Measurements from ENCODE around the gene TUFT1.
"Not testable (repeated sequence)": the region's sequence is repeated elsewhere in the genome, so short reads cannot be mapped to it uniquely, and the experiment has no call there.

The TUFT1 gene

GRCh38 chr1:151512801-151513625, 27.1 kb upstream of the TUFT1 start:
- DNase-seq (ENCODE audit: low read depth in 2 of 2), result no peak

GRCh38 chr1:151513626-151514121, 26.4 kb upstream of the TUFT1 start:
- DNase-seq (ENCODE audit: low read depth in 2 of 2), result no peak

- DNase-seq (ENCODE audit: low read depth in 2 of 2), result no peak
Observed at GRCh38 chr1:151514366-151514765, 25.7 kb upstream of the TUFT1 start.

DNA sequence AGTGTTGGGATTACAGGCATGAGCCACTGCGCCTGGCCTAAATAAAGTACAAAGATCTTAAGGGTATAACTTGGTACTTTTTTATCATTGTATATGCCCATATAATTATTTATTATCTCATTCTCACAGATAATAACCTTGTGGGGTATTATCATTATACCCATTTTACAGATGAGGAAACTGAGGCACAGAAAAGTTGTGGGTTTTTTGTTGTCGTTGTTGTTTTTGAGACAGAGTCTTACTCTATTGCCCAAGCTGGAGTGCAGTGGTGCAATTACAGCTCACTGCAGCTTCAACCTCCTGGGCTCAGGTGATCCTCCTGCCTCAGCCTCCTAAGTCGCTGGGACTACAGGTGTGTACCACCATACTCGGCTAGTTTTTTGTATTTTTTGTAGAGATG, 24.8 kb upstream of the TUFT1 start:
- DNase-seq (ENCODE audit: low read depth in 2 of 2), result no peak

GRCh38 chr1:151516031-151516511, 24.0 kb upstream of the TUFT1 start:
- no peak for DNase-seq (ENCODE audit: low read depth in 2 of 2)

DNA sequence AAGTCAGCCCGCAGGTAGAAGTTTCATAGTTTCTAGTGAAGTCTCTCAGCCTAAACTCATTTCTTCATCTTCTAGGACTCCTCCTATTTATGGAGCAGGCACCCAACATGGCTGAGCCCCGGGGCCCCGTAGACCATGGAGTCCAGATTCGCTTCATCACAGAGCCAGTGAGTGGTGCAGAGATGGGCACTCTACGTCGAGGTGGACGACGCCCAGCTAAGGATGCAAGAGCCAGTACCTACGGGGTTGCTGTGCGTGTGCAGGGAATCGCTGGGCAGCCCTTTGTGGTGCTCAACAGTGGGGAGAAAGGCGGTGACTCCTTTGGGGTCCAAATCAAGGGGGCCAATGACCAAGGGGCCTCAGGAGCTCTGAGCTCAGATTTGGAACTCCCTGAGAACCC, 21.7 kb upstream of the TUFT1 start:
- no peak for DNase-seq (ENCODE audit: low read depth in 2 of 2)

GRCh38 chr1:151518936-151519335, 21.2 kb upstream of the TUFT1 start:
- no peak for DNase-seq (ENCODE audit: low read depth in 2 of 2)

DNA sequence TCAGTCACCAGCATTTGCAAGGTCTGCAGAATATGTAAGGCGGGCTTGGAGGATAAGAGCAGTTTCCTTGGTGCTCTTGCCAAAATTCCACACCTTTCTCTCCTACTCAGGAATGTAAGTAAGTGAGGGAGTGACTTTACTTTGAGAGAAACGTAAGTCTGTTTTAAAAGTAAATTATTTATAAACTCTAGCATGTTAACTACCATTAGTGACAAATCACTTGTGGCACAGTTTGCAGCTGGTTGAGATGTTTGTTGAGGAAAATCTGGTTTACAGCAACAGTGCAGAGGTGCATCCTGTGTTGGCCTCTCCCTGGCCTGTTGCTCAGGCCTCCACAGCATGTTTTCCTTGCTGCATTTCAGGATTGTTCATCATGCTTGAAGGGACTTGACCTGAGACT, 20.4 kb upstream of the TUFT1 start:
- no peak for DNase-seq (ENCODE audit: low read depth in 2 of 2)

GRCh38 chr1:151520359-151520758, 19.8 kb upstream of the TUFT1 start:
- no peak for DNase-seq (ENCODE audit: low read depth in 2 of 2)

DNA sequence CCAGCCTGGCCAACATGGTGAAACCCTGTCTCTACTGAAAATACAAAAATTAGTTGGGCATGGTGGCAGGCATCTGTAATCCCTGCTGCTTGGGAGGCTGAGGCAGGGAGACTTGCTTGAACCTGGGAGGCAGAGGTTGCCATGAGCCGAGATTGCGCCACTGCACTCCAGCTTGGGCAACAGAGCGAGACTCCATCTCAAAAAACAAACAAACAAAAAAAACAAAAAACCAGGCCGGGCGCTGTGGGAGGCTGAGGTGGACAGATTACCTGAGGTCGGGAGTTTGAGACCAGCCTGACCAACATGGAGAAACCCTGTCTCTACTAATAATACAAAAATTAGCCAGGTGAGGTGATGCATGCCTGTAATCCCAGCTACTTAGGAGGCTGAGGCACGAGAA, 17.7 kb upstream of the TUFT1 start:
- DNase-seq (ENCODE audit: low read depth in 2 of 2), result not testable (repeated sequence)

DNA sequence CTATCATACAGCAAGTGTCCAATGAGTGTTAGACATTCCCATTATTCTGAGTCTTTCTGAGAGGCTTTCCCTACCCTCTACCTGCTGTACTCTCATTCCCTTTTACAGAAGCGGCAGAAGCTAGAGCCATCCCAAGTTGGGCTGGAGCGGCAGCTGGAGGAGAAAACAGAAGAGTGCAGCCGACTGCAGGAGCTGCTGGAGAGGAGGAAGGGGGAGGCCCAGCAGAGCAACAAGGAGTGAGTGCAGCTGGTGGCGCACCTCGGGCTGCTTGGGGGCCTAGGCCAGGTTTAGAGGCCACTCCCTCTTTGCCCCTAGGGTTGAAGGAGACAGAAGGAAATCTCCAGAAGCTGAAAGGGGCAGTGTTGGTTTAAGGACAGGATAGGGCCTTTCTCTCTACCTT, 16.8 kb upstream of the TUFT1 start:
- no peak for DNase-seq (ENCODE audit: low read depth in 2 of 2)

GRCh38 chr1:151524736-151525135, 15.4 kb upstream of the TUFT1 start:
- no peak for DNase-seq (ENCODE audit: low read depth in 2 of 2)

GRCh38 chr1:151526735-151527525, 13.2 kb upstream of the TUFT1 start:
- no peak for DNase-seq (ENCODE audit: low read depth in 2 of 2)

GRCh38 chr1:151529211-151529702, 10.9 kb upstream of the TUFT1 start:
- no peak for DNase-seq (ENCODE audit: low read depth in 2 of 2)

DNA sequence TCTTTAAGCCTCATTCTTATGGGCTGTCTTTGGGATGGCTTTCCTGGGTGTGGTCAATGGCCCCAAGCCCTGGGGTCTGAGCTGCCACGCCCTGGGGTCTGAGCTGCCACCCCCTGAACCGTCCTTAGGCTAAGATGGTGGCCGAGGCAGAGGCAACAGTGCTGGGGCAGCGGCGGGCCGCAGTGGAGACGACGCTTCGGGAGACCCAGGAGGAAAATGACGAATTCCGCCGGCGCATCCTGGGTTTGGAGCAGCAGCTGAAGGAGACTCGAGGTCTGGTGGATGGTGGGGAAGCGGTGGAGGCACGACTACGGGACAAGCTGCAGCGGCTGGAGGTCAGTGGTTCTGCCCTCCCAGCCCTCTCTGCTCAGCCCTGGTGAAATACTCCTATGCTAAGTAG, 10.3 kb upstream of the TUFT1 start:
- no peak for DNase-seq (ENCODE audit: low read depth in 2 of 2)

GRCh38 chr1:151530461-151530860, 9.6 kb upstream of the TUFT1 start:
- no peak for DNase-seq (ENCODE audit: low read depth in 2 of 2)

- DNase-seq (ENCODE audit: low read depth in 2 of 2), result no peak
Observed at GRCh38 chr1:151533870-151534269, 6.2 kb upstream of the TUFT1 start.

- peak; percentile 46 to 60 for DNase-seq (ENCODE audit: low read depth in 2 of 2)
Observed at GRCh38 chr1:151534662-151535278, 5.3 kb upstream of the TUFT1 start.

- no peak for DNase-seq (ENCODE audit: low read depth in 2 of 2)
Observed at GRCh38 chr1:151535326-151536271, 4.5 kb upstream of the TUFT1 start.

DNA sequence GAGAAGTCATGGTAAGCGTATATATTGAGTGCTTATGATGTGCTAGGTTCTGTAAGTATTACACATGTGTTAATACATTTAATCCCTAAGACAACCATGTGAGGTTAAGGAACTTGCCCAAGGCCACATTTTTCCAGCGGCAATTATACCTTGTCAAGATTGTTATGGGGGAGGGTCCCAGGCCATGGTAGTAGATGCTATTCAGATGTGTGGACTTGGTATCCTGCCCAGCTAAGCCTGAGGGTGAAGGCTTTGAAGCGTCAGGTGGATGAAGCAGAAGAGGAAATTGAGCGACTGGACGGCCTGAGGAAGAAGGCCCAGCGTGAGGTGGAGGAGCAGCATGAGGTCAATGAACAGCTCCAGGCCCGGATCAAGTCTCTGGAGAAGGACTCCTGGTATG, 3.6 kb upstream of the TUFT1 start:
- no peak for DNase-seq (ENCODE audit: low read depth in 2 of 2)

DNA sequence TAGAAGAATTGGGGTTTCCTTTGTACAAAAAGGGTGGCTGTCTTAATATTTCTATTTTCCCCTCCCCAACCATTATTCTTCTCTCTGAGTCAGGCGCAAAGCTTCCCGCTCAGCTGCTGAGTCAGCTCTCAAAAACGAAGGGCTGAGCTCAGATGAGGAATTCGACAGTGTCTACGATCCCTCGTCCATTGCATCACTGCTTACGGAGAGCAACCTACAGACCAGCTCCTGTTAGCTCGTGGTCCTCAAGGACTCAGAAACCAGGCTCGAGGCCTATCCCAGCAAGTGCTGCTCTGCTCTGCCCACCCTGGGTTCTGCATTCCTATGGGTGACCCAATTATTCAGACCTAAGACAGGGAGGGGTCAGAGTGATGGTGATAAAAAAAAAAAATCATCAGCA, 3.0 kb upstream of the TUFT1 start:
- DNase-seq (ENCODE audit: low read depth in 2 of 2), result no peak

Measured in stimulated activated CD8-positive, alpha-beta memory T cell treated with anti-CD3 and anti-CD28 coated beads, Interleukin-7, amount 100 ng/mL, for 4 hours (primary cell).